ENCODE measurements around the gene SH3BP4. TPM values are rescaled to one million over a fixed set of nuclear protein-coding genes. Genes with fewer than 3 reads are reported as not detected.

The SH3BP4 gene
- total and polyA plus RNA-seq, 2 of the 13 experiments (the other 11 are each of a cell fraction or from before 2014, with no cell fraction given): 34.6 to 99.1 TPM

GRCh38 chr2:234976479-234977227 is 24.8 kb downstream of the SH3BP4 start (continued):
- TF ChIP-seq ZNF563 (CRISPR knock-in tag; IDR thresholded peaks at IDR 0.05) (no peak), NR2F1 (CRISPR knock-in tag; IDR thresholded peaks at IDR 0.05) (peak in 1 of 2 experiments; percentile 65; a peak in 2 of 4 replicates), HOXA3 (CRISPR knock-in tag; IDR thresholded peaks at IDR 0.05) (peak; percentile 78; the same call in 1 of the 2 replicates), RXRB (CRISPR knock-in tag; IDR thresholded peaks at IDR 0.05; ENCODE audit: borderline replicate concordance) (peak; percentile 40; the same call in 1 of the 2 replicates), GFI1 (CRISPR knock-in tag; IDR thresholded peaks at IDR 0.05; ENCODE audit: borderline replicate concordance) (peak; percentile 48; the same call in 1 of the 2 replicates), NFKBIZ (CRISPR knock-in tag; IDR thresholded peaks at IDR 0.05) (no peak), ZBTB10 (CRISPR knock-in tag; IDR thresholded peaks at IDR 0.05; ENCODE audit: borderline replicate concordance) (no peak), ESRRA (CRISPR knock-in tag; IDR thresholded peaks at IDR 0.05; ENCODE audit: low read depth) (peak; percentile 68), ARNTL (CRISPR knock-in tag; IDR thresholded peaks at IDR 0.05) (peak; percentile 48; the same call in 1 of the 2 replicates), SALL1 (CRISPR knock-in tag; IDR thresholded peaks at IDR 0.05) (peak; percentile 30; the same call in 1 of the 2 replicates), ZSCAN31 (CRISPR knock-in tag; IDR thresholded peaks at IDR 0.05; ENCODE audit: low read depth) (peak; percentile 3; the same call in 1 of the 2 replicates), TFAP4 (IDR thresholded peaks at IDR 0.05; ENCODE audit: borderline replicate concordance, low read depth) (peak; percentile 42; the same call in 1 of the 2 replicates), ZBTB44 (CRISPR knock-in tag; IDR thresholded peaks at IDR 0.05) (no peak), ZNF441 (CRISPR knock-in tag; IDR thresholded peaks at IDR 0.05; ENCODE audit: borderline replicate concordance) (no peak), CBX5 (CRISPR knock-in tag; IDR thresholded peaks at IDR 0.05; ENCODE audit: borderline replicate concordance) (0 out of 2 replicates have a peak, but pooled peaks have one; percentile 3), ZGPAT (CRISPR knock-in tag; IDR thresholded peaks at IDR 0.05) (peak; percentile 17; the same call in 1 of the 2 replicates), ZFAT (CRISPR knock-in tag; conservative IDR thresholded peaks at IDR 0.05) (no peak), POGZ (CRISPR knock-in tag; IDR thresholded peaks at IDR 0.05) (0 out of 2 replicates have a peak, but pooled peaks have one; percentile 19), FOXP4 (CRISPR knock-in tag; IDR thresholded peaks at IDR 0.05) (peak; percentile 76), POLR2G (IDR thresholded peaks at IDR 0.05; ENCODE audit: low read depth, low read length) (no peak; the same call in 1 of the 2 replicates)

Measured in HepG2 (cell line).